HG02981 (cell line): ENCODE data around the gene HOXC6.
A peak's percentile ranks its signal among the peaks of the same experiment; 100 is the strongest.

ENCODE experiments used
- ATAC-seq: cut with Tn5 transposase; IDR thresholded peaks from one replicate; pipeline ENCODE4 v1.9.1; 2021; ENCODE audit warnings: mild to moderate bottlenecking, moderate library complexity; ENCODE audit not compliant: unreplicated experiment

HOXC6 gene

DNA sequence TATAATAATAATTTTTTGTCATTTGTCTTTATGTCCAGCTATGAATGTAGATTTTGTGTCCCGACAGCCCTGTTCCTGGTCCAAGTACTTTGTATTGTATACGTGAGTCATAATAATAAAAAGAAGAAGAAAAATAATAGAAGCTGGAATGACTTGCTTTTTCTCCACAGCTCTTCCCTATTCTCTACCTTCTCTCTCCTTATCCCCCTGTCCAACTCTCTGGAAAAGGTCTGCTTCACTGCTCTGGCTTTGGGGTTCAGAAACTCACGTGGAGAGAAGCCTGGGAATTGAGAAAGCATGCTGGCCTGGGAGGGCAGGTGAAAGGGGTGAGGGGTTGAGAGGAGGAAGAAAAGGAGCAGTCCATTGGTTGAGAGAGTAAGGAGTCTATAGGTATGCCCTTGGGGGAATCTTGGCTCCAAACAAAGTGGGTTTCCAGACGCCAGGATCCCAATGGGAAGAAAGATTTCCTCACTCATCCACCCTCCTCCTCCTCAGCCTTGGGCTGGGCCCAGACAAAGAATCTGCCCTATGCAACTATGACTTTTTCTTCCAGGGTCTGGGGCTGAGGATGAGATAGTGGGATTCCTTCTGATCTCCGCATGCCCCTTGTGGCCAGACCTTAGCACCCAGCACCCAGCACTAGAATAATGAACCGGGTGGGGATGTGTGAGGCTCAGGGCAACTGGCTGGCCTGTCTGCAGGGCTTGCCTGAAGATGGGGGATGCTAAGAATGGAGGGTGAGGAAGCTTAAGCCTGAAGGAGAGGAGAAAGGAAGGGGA is 15.4 kb upstream of the HOXC6 start:
- ATAC-seq, result no peak

- ATAC-seq, result no peak
Observed at GRCh38 chr12:54014377-54015017, 13.7 kb upstream of the HOXC6 start.

DNA sequence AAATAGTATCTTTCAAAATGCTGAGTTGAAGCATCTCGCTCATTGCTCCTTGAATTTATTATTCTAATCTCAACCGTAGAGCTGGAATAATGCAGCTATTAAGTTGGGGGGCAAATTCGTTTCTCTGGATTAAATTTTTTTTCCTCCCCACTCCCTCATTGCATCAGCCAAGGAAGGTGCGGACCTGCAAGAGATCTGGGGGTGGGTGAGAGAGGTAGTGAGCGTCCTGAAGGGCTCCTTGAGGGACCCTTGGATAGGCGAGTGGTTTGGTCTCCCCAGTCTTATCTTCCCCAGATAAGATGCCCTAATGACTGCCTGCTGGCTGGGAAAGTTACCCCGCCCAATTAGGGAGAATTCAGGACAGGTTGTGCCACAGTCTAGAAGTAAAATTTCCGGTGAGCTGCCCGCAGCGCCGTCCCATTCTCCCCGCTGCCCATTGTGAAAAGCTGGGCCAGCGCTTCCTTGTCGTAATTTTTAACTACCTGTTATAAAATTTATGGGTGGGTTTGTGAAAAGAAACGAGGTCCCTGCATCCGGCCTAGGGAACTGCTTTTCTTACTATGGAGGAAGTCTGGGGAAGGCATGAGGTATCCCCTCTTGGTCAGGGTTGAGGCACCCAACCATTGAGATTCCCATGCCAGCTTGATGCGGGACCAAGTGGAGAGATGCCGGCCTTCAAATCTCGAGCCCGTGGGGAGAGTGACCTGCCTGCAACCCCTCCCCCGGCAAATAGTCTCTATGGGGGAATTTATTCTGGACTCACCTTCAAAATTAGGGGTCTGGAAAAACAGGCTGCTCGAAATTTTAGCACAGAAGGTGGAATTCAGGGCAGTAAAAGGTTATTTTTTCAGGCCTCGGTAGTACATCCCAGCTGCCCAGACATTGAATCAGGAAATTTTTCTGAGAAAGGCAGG is 13.0 kb upstream of the HOXC6 start:
- ATAC-seq, result no peak

DNA sequence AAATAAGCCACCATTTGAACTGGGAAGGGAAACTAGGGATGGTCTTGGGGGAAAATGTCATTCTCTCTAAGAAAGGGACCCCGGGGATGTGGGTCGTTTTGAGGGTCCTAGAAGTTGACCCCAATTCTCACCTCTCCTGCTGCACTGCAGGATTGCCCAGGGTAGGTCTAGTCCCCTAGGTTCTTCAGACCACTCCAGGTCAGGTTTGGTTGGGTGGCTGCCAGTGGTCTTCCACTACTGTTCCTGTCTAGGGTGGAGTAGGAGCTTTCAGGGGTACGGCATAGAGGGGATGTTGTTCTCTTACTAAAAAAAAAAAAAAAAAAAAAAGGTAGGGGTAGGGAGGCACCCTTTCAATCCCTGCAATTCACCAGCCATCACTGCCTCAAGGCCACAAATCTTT is 12.2 kb upstream of the HOXC6 start:
- ATAC-seq, result no peak

- ATAC-seq, result no peak
Observed at GRCh38 chr12:54016478-54016964, 11.7 kb upstream of the HOXC6 start.

GRCh38 chr12:54017027-54017788 is 11.0 kb upstream of the HOXC6 start:
- ATAC-seq, result peak; percentile 19

- peak; percentile 73 for ATAC-seq
Observed at GRCh38 chr12:54017878-54018467, 10.3 kb upstream of the HOXC6 start.

- ATAC-seq, result no peak
Observed at GRCh38 chr12:54018468-54018984, 9.7 kb upstream of the HOXC6 start.

DNA sequence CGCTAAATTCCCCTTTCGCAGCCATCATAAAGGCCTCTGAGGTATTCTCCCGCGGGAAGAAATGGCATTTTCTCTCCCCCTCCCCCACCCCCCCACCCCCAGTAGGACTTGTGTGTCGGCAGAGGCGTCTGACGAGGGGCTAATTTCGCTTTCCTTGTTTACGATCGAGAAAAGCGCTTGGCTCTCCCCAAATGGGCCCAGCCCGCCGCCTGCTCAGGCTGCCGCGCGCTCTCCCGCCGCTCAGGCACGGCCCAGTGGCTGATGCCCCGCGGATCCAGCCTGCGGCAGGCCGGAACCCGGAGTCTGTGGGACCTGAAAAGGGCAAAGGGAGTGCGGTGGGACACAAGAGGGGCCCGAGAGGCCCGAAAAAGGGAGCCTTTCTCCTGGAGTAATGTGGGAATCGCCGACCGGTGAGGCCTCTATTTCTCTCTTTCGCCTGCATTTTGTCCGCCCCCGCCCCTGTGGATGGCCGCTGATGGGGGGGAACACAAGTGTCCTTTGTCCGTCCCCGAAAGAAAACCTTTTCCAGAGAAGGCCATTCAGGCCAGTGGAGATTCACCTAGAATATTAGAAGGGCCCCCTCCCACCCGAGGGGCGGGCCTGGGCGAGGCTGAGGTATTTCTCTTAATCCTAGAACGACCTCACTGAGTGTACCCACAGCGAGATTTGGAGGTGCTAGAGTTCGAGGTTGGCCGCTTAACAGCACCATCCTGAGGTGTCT is 9.0 kb upstream of the HOXC6 start:
- no peak for ATAC-seq

DNA sequence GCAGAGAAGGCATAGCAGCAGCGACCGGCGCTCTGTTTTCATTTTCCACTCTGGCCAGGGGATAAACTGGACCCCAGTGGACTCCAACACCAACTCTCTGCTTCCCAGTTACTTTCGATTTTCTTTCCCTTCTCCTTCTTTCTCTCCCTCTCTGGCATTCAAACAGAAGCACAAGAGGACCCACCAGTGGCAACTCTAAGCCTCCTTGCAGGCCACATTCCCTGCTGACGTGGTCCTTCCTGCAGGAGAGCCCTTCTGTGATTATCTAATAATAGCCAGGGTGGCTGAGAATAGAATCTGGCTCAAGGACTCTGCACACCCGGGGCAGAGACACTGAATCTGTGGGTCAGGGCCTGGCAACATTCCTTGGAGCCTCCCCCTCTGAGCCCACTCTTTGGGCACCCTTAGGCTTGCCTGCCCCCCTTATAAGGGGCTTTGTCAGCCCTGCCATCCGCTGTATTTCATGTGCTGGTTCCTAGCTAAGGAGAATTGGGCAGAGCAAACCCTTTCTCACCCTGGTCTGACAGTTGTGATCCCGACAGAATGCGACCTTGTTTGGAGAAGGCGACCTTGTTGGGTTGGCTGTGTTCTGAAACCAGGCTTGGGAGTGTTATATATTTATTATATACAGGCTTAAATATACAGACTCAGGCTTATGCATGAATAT is 8.2 kb upstream of the HOXC6 start:
- ATAC-seq, result no peak

- no peak for ATAC-seq
Observed at GRCh38 chr12:54020591-54021405, 7.4 kb upstream of the HOXC6 start.

GRCh38 chr12:54021432-54022013 is 6.7 kb upstream of the HOXC6 start:
- ATAC-seq, result no peak

GRCh38 chr12:54022960-54023884 is 5.0 kb upstream of the HOXC6 start:
- ATAC-seq, result no peak

- no peak for ATAC-seq
Observed at GRCh38 chr12:54024127-54024526, 4.1 kb upstream of the HOXC6 start.

- no peak for ATAC-seq
Observed at GRCh38 chr12:54024581-54025305, 3.5 kb upstream of the HOXC6 start.
